ENCODE measurements around the gene KRTAP4-5.
"Not testable (repeated sequence)": the region's sequence is repeated elsewhere in the genome, so short reads cannot be mapped to it uniquely, and the experiment has no call there.

KRTAP4-5 gene

GRCh38 chr17:41149652-41149985 is at the start of gene KRTAP4-5:
TSS of gene KRTAP4-5 (minus strand) at chr17:41149825. CDS start at chr17:41149767, 58 bp downstream.
- DNase-seq (ENCODE audit: low spot score) (no peak), FAIRE-seq (no peak)

- FAIRE-seq (no peak), DNase-seq (ENCODE audit: low spot score) (no peak)
Observed at GRCh38 chr17:41196068-41196467, 46.4 kb upstream of the KRTAP4-5 start.

- no peak for DNase-seq (ENCODE audit: low spot score)
- FAIRE-seq: peak; percentile 5
Observed at GRCh38 chr17:41190328-41190727, 40.7 kb upstream of the KRTAP4-5 start.

- not testable (repeated sequence) for FAIRE-seq; DNase-seq (ENCODE audit: low spot score)
Observed at GRCh38 chr17:41189837-41190318, 40.3 kb upstream of the KRTAP4-5 start, which contains the start of gene KRTAP9-1. TSS of gene KRTAP9-1 (plus strand) at chr17:41189887. CDS start at chr17:41189887, 0 bp downstream.

DNA sequence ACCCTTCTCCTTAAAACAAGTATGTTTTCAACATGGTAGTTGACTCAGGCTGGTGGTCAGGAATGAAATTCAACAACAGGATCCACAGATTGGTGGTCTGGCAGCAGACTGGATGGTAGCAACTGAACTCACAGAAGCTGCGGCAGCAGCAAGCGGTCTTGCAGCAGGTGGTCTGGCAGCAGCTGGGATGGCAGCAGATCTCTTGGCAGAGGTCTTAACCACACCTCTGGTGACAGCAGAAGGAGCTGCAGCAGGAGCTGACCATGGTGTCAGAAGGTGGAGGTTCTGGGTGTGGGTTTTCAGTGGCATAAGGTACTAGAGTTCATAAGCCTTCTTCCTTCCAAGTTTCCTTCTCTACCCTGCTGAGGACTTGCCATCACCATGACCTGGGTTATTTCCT is 37.2 kb upstream of the KRTAP4-5 start:
- DNase-seq (ENCODE audit: low spot score): no peak
- FAIRE-seq: peak; percentile 72

GRCh38 chr17:41185001-41185400 is 35.4 kb upstream of the KRTAP4-5 start:
- no peak for FAIRE-seq

GRCh38 chr17:41184480-41184961 is 34.9 kb upstream of the KRTAP4-5 start, which contains the start of gene KRTAP4-1:
TSS of gene KRTAP4-1 (minus strand) at chr17:41184911. CDS start at chr17:41184854, 57 bp downstream.
- no peak for FAIRE-seq
- no peak for DNase-seq (ENCODE audit: low spot score)

More at GRCh38 chr17:41185001-41185400, 35.4 kb upstream of the KRTAP4-5 start:
- no peak for DNase-seq (ENCODE audit: low spot score)

DNA sequence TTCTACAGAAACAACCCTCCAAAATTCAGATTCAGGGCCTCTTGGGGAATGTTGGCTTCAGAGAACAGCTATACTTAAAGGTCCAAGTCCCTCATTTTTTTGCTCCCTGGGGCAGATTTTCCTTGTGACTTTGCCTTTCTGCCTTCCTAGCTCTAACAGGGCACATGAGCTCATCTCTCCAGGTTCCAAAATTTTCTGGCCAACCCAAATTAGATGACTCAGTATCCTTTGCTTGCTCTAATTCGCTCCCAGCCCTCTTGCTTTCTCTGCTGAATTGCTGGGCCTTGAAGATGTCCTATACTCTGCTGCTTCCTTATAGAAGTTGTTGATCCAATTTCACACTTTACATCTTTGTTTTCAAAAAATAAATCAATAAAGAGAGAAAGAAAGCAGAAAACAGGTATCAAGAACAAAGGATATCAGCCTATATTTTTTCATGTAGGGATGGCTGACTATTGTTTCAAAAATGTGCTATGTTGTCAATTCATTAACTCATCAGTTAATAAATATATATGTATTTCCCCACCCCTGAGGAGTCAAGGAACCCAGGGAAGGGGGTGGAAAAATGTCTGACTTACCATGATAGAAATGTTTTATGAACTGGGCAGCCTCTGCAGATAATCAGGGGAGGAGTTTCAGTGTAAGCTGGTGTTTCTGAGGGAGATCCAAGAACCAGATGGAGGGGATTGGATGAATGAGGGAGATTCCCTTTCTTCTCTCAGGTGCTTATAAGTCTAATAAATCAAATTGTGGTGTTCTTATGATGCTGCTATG is 29.4 kb upstream of the KRTAP4-5 start:
- no peak for FAIRE-seq

DNA sequence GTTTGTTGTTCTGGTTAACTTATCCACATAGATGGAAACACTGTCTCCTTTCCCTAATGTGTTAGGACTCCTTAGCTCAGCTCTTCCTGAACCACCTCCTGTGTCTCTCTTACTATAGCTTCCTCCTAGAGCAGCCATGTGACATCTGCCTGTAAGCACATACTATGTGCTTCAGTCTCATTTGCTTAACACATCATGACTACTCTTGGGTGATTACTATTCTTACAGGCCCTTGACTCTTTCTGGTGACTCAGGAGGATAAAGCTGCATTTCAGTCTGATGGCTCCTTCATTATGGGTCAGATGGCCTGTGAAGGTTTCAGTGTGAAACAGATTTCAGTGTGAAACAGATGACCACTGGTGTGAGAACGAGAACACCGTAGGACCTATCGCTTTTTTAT is 28.7 kb upstream of the KRTAP4-5 start:
- FAIRE-seq (no peak), DNase-seq (ENCODE audit: low spot score) (no peak)

More for the DNA sequence above, 29.4 kb upstream of the KRTAP4-5 start:
- DNase-seq (ENCODE audit: low spot score): no peak

- no peak for DNase-seq (ENCODE audit: low spot score)
- FAIRE-seq: peak; percentile 56
Observed at GRCh38 chr17:41177727-41178271, 28.2 kb upstream of the KRTAP4-5 start, which contains the start of gene KRTAP4-2. TSS of gene KRTAP4-2 (minus strand) at chr17:41178221. CDS start at chr17:41178164, 57 bp downstream.

- FAIRE-seq (no peak), DNase-seq (ENCODE audit: low spot score) (no peak)
Observed at GRCh38 chr17:41176744-41177387, 27.2 kb upstream of the KRTAP4-5 start.

DNA sequence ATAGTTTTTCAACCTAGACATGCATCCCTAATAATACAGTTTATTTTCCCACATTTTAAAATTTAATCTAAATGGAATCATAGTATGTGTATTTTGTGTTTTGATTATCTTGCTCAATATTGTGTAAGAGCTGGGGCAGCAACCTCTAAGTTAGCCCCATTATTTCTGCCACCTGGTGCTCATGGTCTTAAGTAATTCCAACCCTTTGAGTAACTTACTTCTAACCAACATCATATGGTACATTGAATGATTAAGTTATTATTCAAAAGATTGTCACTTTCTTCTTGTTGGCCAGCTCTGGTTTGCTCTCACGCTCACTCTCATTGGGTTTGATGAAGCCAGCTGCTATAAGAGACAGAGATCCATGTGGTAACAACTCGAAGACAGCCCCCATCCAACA is 22.3 kb upstream of the KRTAP4-5 start:
- FAIRE-seq: no peak
- no peak for DNase-seq (ENCODE audit: low spot score)

DNA sequence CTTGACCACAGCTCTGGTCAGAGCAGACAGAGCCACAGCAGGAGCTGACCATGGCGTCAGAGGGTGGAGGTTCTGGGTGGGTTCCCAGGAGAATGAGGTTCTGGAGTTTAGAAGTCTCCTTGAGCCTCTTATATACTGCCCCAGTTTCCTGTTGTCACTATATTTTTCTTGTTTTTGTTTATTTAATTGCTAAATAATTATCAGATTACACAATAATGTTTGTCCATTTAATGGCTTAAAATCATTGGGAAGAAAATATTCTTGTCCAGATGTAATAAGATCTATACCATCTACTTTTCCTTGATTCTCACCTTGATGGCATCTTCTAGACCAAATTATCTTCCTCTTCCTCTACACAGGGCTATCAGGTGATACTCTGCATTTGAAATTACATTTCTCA is 18.5 kb upstream of the KRTAP4-5 start, which contains the start of gene KRTAP4-3:
Gene KRTAP4-3, minus strand, starts transcription at position 101 of the 400 bp plus-strand sequence. Its CDS starts 49 bp downstream, at position 52.
- no peak for FAIRE-seq
- no peak for DNase-seq (ENCODE audit: low spot score)

DNA sequence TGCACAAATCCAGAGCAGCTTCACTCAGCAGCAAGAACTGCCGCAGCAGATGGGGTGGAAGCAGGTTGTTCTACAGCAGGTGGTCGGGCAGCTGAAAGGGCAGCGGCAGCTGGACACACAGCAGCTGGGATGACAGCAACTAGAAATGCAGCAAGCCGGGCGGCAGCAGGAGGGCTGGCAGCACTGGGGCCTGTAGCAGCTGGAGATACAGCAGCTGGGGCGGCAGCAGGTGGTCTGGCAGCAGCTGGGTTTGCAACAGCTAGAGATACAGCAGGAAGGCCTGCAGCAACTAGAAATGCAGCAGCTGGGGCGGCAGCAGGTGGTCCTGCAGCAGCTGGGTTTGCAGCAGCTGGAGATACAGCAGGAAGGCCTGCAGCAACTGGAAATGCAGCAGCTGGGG is 17.9 kb upstream of the KRTAP4-5 start:
- DNase-seq (ENCODE audit: low spot score) (no peak), FAIRE-seq (peak; percentile 13)

GRCh38 chr17:41163828-41164227 is 14.2 kb upstream of the KRTAP4-5 start:
- no peak for FAIRE-seq
- no peak for DNase-seq (ENCODE audit: low spot score)

DNA sequence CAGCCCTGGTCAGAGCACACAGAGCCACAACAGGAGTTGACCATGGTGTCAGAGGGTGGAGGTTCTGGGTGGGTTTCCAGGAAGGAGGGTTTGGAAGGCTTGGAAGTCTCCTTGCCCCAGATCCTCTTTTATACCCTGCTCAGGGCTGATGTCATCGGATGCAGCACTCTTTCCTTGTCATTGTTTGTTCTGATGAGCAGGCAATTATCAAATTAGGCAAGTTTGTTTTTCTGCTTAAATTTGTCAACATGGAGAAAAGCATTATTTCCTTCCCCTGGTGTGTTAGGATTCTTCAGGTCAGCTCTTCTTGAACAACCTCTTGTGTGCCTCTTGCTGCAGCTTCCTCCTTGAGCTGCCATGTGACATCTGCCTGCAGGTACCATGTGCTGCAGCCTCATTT is 11.0 kb upstream of the KRTAP4-5 start, which contains the start of gene KRTAP4-4:
Gene KRTAP4-4, minus strand, starts transcription at position 101 of the 400 bp plus-strand sequence. Its CDS starts 57 bp downstream, at position 44.
- DNase-seq (ENCODE audit: low spot score) (no peak), FAIRE-seq (no peak)

GRCh38 chr17:41160190-41160589 is 10.6 kb upstream of the KRTAP4-5 start:
- FAIRE-seq; DNase-seq (ENCODE audit: low spot score): not testable (repeated sequence)

DNA sequence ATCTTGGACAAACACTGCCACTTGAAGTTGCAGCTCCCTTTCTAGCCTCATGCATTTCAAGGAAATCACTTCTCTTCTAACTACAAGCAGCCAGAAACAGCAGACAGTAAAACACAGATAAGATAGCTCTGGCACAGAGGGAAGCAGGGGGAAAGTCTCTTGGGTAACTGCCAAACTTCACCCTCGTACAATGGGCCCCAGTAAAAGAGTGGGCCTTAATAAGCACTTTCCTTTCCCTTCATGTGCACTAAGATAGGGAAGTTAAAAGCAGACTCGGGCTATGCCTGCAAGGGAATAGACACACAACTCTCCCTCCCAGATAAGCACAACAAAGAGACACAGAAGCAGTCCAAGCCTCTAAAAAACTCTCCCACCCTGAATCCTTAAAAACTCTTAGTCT is 4.2 kb upstream of the KRTAP4-5 start:
- DNase-seq (ENCODE audit: low spot score) (no peak), FAIRE-seq (no peak)

GRCh38 chr17:41151525-41151924 is 1.9 kb upstream of the KRTAP4-5 start:
- no peak for FAIRE-seq
- no peak for DNase-seq (ENCODE audit: low spot score)

DNA sequence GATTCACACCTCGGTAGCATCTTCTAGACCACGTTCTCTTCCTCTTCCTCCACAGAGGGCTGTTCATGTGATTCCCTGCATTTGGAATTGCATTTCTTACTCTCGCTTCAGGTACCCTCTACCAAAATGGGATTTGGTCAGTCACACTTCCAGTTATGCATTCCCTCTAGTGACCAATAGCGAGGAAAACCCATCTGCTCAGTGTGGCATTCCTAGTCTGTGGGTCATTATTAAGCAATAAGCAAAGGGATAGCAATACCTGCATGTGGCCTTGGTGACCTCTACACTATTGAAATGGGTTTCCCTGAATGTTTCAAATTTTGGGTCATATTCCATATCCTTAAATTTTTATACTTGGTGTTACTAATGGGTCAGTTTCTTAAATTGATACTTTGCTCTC is 401 bp upstream of the KRTAP4-5 start:
- DNase-seq (ENCODE audit: low spot score) (no peak), FAIRE-seq (no peak)

- DNase-seq (ENCODE audit: low spot score): not testable (repeated sequence)
- peak; percentile 98 for FAIRE-seq
Observed at GRCh38 chr17:41148971-41149651, 514 bp downstream of the KRTAP4-5 start.
